Mesendoderm (in vitro differentiated cells): Measurements from ENCODE around the gene MRRF.

Experiments
- DNase-seq: peaks from one replicate; pipeline ENCODE4 v3.0.0; 2013
- H2AK5ac ChIP-seq: 2 replicates; pipeline ENCODE4 v1.6.1; 2013; ENCODE audit warnings: low read length, inconsistent platforms
- H2BK120ac ChIP-seq: 2 replicates; pipeline ENCODE4 v1.6.1; 2013; ENCODE audit warnings: low read depth, mild to moderate bottlenecking, low read length, moderate library complexity, mixed read lengths
- H2BK15ac ChIP-seq: replicated peaks from 2 replicates; pipeline ENCODE4 v1.6.1; 2013; ENCODE audit warnings: low read depth, mild to moderate bottlenecking, moderate library complexity
- H2BK5ac ChIP-seq: 2 replicates; pipeline ENCODE4 v1.6.1; 2013; ENCODE audit warnings: low read length, inconsistent platforms
- H3K18ac ChIP-seq: 2 replicates; pipeline ENCODE4 v1.6.1; 2013; ENCODE audit warnings: mild to moderate bottlenecking, low read length, mixed read lengths
- H3K23ac ChIP-seq: one replicate; pipeline ENCODE4 v1.6.1; 2013; ENCODE audit warnings: low read length
- H3K27ac ChIP-seq: 2 replicates; pipeline ENCODE4 v1.5.1; 2013; ENCODE audit warnings: low read depth, mild to moderate bottlenecking, inconsistent platforms, low read length, moderate library complexity
- H3K27me3 ChIP-seq: 2 replicates; pipeline ENCODE4 v1.6.1; 2013; ENCODE audit warnings: low read length, control low read depth, mild to moderate bottlenecking, inconsistent platforms; ENCODE audit not compliant: insufficient read depth, poor library complexity
- H3K36me3 ChIP-seq: 2 replicates; pipeline ENCODE4 v1.6.1; 2013; ENCODE audit warnings: low read length, inconsistent platforms; ENCODE audit not compliant: control insufficient read depth, insufficient read depth
- H3K4ac ChIP-seq: one replicate; pipeline ENCODE4 v1.6.1; 2013; ENCODE audit warnings: low read depth, mild to moderate bottlenecking, low read length, moderate library complexity
- H3K4me1 ChIP-seq: 2 replicates; pipeline ENCODE4 v1.6.1; 2013; ENCODE audit warnings: low read depth, low read length, inconsistent platforms; ENCODE audit not compliant: control insufficient read depth
- H3K4me2 ChIP-seq: 2 replicates; pipeline ENCODE4 v1.6.1; 2013; ENCODE audit warnings: low read length
- H3K4me3 ChIP-seq: 2 replicates; pipeline ENCODE4 v1.5.1; 2013; ENCODE audit warnings: mild to moderate bottlenecking, low read length
- H3K56ac ChIP-seq: one replicate; pipeline ENCODE4 v1.6.1; 2013; ENCODE audit warnings: low read length
- H3K79me1 ChIP-seq: 2 replicates; pipeline ENCODE4 v1.6.1; 2013; ENCODE audit warnings: low read length, inconsistent platforms
- H3K79me2 ChIP-seq: 2 replicates; pipeline ENCODE4 v1.6.1; 2013; ENCODE audit warnings: mild to moderate bottlenecking, low read length; ENCODE audit not compliant: control insufficient read depth, insufficient read depth
- H3K9ac ChIP-seq: 2 replicates; pipeline ENCODE4 v1.6.1; 2013; ENCODE audit warnings: low read length, inconsistent platforms
- H4K5ac ChIP-seq: one replicate; pipeline ENCODE4 v1.6.1; 2013; ENCODE audit warnings: low read length
- H4K8ac ChIP-seq: one replicate; pipeline ENCODE4 v1.6.1; 2013; ENCODE audit warnings: low read depth, mild to moderate bottlenecking, control low read depth, low read length, moderate library complexity
- WGBS: extraction: QIAGEN DNeasy Blood & Tissue Kit; methylation state at CpG from one replicate; pipeline ENCODE4 v1.1.7; 2013; ENCODE audit warnings: low lambda C conversion rate, missing lambda C conversion rate; ENCODE audit not compliant: insufficient coverage; ENCODE audit errors: extremely low coverage; 5-methylcytosine and 5-hydroxymethylcytosine counted together

MRRF gene

DNA sequence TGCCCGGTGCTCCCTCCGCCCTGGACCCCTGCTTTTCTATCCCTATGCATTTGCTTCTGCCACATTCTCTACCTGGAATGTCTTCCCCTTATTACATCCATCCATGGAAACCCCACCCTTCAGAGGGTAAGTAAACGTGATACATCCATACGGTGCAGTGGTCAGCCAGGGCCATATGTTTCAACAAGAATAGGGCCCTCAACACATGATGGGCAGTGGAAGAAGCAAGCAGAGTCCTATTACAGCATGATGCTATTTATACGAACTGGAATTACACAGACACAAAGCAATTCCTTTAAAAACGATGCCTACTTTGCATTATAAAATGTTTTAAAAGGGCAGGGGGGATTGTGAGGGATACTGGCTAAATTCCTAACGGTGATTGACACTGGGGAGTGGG lies 68.0 kb downstream of the MRRF start:
- H3K79me1 ChIP-seq = no peaks in the 10 kb centered on the region
- H3K18ac ChIP-seq = no peak overlapping the region
- H4K8ac ChIP-seq = no peak overlapping the region
- no peak for DNase-seq
- no peak overlapping the region for H4K5ac ChIP-seq
- no peaks in the 10 kb centered on the region for H3K36me3 ChIP-seq
- no peak overlapping the region for H2AK5ac ChIP-seq
- H3K79me2 ChIP-seq = no peaks in the 10 kb centered on the region
- no peak overlapping the region for H3K4me3 ChIP-seq
- H3K4me1 ChIP-seq = no peaks in the 10 kb centered on the region
- no peaks in the 10 kb centered on the region for H3K27me3 ChIP-seq
- WGBS = no CpG with 5 or more reads among the region's 7 CpGs
- H2BK120ac ChIP-seq = no peak overlapping the region
- H3K9ac ChIP-seq = no peak overlapping the region
- H3K23ac ChIP-seq = no peak overlapping the region
- H2BK15ac ChIP-seq = no peak overlapping the region
- no peak overlapping the region for H3K4ac ChIP-seq
- H3K27ac ChIP-seq = no peak overlapping the region
- H3K4me2 ChIP-seq = no peak overlapping the region
- H3K56ac ChIP-seq = no peak overlapping the region
- no peak overlapping the region for H2BK5ac ChIP-seq

- H3K23ac ChIP-seq = no peak overlapping the region
- no CpG with 5 or more reads among the region's 10 CpGs for WGBS
- H3K18ac ChIP-seq = no peak overlapping the region
- no peak overlapping the region for H3K27ac ChIP-seq
- H3K9ac ChIP-seq = no peak overlapping the region
- H3K27me3 ChIP-seq = no peaks in the 10 kb centered on the region
- no peak overlapping the region for H3K56ac ChIP-seq
- no peak overlapping the region for H2BK5ac ChIP-seq
- H3K79me2 ChIP-seq = no peaks in the 10 kb centered on the region
- no peak overlapping the region for H4K8ac ChIP-seq
- H4K5ac ChIP-seq = no peak overlapping the region
- no peak overlapping the region for H3K4ac ChIP-seq
- no peak overlapping the region for H2BK15ac ChIP-seq
- no peaks in the 10 kb centered on the region for H3K4me1 ChIP-seq
- no peaks in the 10 kb centered on the region for H3K36me3 ChIP-seq
- H3K4me3 ChIP-seq = no peak overlapping the region
- H3K79me1 ChIP-seq = no peaks in the 10 kb centered on the region
- H3K4me2 ChIP-seq = no peak overlapping the region
- no peak for DNase-seq
- H2BK120ac ChIP-seq = no peak overlapping the region
- no peak overlapping the region for H2AK5ac ChIP-seq
Measured at GRCh38 chr9:122333169-122333808, 68.6 kb downstream of the MRRF start.

DNA sequence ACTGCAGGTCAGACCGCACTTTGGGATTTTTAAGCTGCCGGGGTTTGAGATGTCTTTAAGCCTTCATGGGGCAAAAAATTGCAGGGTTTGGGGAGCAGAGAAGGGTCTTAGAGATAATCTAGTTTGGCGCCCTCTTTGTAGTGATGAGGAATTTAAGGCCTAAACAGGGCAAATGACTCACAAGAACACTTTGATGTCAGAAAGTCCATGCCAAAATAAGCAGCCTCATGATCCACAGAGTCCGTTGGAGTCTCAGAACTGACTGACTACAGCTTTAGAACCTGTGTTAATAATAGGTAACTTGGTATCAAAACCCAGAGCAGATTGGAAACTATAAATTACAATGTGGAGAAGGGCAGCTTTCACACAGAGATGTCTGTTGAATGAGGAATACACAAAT lies 70.2 kb downstream of the MRRF start:
- Histone ChIP-seq H3K9ac (no peak overlapping the region), H3K18ac (no peak overlapping the region), H3K4me1 (no peaks in the 10 kb centered on the region), H2BK120ac (no peak overlapping the region), H3K23ac (no peak overlapping the region), H3K4me2 (no peak overlapping the region), H3K79me2 (no peaks in the 10 kb centered on the region), H4K8ac (no peak overlapping the region), H3K56ac (no peak overlapping the region), H4K5ac (no peak overlapping the region), H3K36me3 (no peaks in the 10 kb centered on the region), H3K27me3 (no peaks in the 10 kb centered on the region), H2BK5ac (no peak overlapping the region), H2BK15ac (no peak overlapping the region), H3K27ac (no peak overlapping the region), H2AK5ac (no peak overlapping the region), H3K4ac (no peak overlapping the region), H3K79me1 (no peaks in the 10 kb centered on the region), H3K4me3 (no peak overlapping the region)
- DNase-seq = no peak
- WGBS = no CpG with 5 or more reads among the region's 4 CpGs

GRCh38 chr9:122336189-122336588 lies 71.5 kb downstream of the MRRF start:
- Histone ChIP-seq H3K36me3 (no peaks in the 10 kb centered on the region), H2AK5ac (no peak overlapping the region), H3K23ac (no peak overlapping the region), H3K79me2 (no peaks in the 10 kb centered on the region), H3K4me2 (no peak overlapping the region), H3K27me3 (no peaks in the 10 kb centered on the region), H4K5ac (no peak overlapping the region), H3K56ac (no peak overlapping the region), H3K4me3 (no peak overlapping the region), H2BK5ac (no peak overlapping the region), H3K27ac (no peak overlapping the region), H3K4me1 (no peaks in the 10 kb centered on the region), H2BK15ac (no peak overlapping the region), H2BK120ac (no peak overlapping the region), H3K18ac (no peak overlapping the region), H3K79me1 (no peaks in the 10 kb centered on the region), H3K9ac (no peak overlapping the region), H4K8ac (no peak overlapping the region), H3K4ac (no peak overlapping the region)
- WGBS = no CpG with 5 or more reads among the region's 5 CpGs
- no peak for DNase-seq

GRCh38 chr9:122336866-122337555 lies 72.3 kb downstream of the MRRF start:
- H3K4me1 ChIP-seq = no peaks in the 10 kb centered on the region
- no peak overlapping the region for H2BK120ac ChIP-seq
- H3K4me3 ChIP-seq = no peak overlapping the region
- no peak overlapping the region for H3K4ac ChIP-seq
- peak overlapping the region; percentile 18 for H3K56ac ChIP-seq
- H3K79me2 ChIP-seq = no peaks in the 10 kb centered on the region
- no peak overlapping the region for H2BK15ac ChIP-seq
- H2AK5ac ChIP-seq = no peak overlapping the region
- H4K8ac ChIP-seq = no peak overlapping the region
- H3K27ac ChIP-seq = no peak overlapping the region
- H3K4me2 ChIP-seq = peak overlapping the region; percentile 23
- no peak for DNase-seq
- H4K5ac ChIP-seq = no peak overlapping the region
- no peak overlapping the region for H3K18ac ChIP-seq
- peak overlapping the region; percentile 23 for H3K9ac ChIP-seq
- H2BK5ac ChIP-seq = no peak overlapping the region
- no CpG with 5 or more reads among the region's 26 CpGs for WGBS
- H3K23ac ChIP-seq = no peak overlapping the region
- no peaks in the 10 kb centered on the region for H3K36me3 ChIP-seq
- H3K27me3 ChIP-seq = no peaks in the 10 kb centered on the region
- H3K79me1 ChIP-seq = no peaks in the 10 kb centered on the region

- no CpG with 5 or more reads among the region's 4 CpGs for WGBS
- no peak overlapping the region for H2BK5ac ChIP-seq
- no peak overlapping the region for H3K56ac ChIP-seq
- no peak overlapping the region for H4K8ac ChIP-seq
- no peak overlapping the region for H3K27ac ChIP-seq
- no peak overlapping the region for H3K9ac ChIP-seq
- H3K23ac ChIP-seq = no peak overlapping the region
- no peaks in the 10 kb centered on the region for H3K27me3 ChIP-seq
- no peak overlapping the region for H3K4me2 ChIP-seq
- H3K4ac ChIP-seq = no peak overlapping the region
- H3K4me1 ChIP-seq = no peaks in the 10 kb centered on the region
- H3K4me3 ChIP-seq = no peak overlapping the region
- H2BK15ac ChIP-seq = no peak overlapping the region
- H2BK120ac ChIP-seq = no peak overlapping the region
- no peak overlapping the region for H4K5ac ChIP-seq
- no peaks in the 10 kb centered on the region for H3K79me2 ChIP-seq
- no peaks in the 10 kb centered on the region for H3K36me3 ChIP-seq
- H2AK5ac ChIP-seq = no peak overlapping the region
- H3K18ac ChIP-seq = no peak overlapping the region
- DNase-seq = no peak
- H3K79me1 ChIP-seq = no peaks in the 10 kb centered on the region
Measured at GRCh38 chr9:122337556-122337929, 72.9 kb downstream of the MRRF start.
